ENCODE data around the gene ITGA7. TPM values are rescaled to one million over a fixed set of nuclear protein-coding genes. Genes with fewer than 3 reads are reported as not detected.

The ITGA7 gene
- polyA plus RNA-seq, 1 experiment, result 11.6 TPM

DNA sequence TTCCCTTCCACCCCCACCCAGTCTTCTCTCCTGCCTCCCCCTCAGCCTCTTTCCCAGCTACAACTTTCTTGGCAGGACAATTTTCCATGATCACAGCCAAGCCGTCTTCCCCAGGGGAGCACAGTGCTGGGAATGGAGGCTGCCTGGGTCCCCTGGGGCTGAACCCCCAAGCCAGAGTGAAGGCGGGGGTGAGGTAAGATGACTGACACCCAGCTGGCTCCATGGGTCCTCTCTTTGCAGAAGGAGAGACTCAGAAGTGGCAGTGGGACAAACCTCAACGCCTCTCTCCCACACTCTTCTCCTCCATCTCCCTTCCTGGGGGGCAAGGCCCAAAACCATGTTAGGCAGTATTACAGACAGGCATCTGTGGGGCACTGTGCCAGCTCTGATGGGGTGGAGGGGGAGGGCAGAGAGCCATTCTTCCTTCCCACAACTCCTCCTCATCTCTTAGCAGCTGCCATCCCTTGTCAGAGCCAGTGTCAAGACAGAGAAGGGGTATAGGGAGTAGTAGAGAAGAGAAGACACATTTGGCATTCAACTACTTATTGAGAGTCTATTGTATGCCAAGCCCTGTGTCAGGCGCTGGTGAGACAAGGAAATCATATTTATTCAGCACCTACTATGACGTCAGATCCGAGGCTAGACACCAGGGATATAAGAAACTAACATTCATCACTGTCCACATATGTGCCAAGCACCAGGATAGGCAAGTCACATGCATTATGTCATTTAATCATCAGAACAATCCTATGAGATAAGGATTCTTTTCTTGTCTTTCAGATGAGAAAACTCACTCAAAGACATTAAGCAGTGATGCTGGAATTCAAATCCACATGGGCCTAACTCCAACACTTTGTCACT, 3.6 kb downstream of the ITGA7 start:
- 0 out of 2 replicates have a peak, but pooled peaks cover 2% of the 10 kb centered on the region for H3K27me3 ChIP-seq (ENCODE audit: control insufficient read depth, insufficient read depth, low read length)
- H3K4me3 ChIP-seq (ENCODE audit: low read depth, low read length), result no peak overlapping the region
- TF ChIP-seq, protein P1, sequence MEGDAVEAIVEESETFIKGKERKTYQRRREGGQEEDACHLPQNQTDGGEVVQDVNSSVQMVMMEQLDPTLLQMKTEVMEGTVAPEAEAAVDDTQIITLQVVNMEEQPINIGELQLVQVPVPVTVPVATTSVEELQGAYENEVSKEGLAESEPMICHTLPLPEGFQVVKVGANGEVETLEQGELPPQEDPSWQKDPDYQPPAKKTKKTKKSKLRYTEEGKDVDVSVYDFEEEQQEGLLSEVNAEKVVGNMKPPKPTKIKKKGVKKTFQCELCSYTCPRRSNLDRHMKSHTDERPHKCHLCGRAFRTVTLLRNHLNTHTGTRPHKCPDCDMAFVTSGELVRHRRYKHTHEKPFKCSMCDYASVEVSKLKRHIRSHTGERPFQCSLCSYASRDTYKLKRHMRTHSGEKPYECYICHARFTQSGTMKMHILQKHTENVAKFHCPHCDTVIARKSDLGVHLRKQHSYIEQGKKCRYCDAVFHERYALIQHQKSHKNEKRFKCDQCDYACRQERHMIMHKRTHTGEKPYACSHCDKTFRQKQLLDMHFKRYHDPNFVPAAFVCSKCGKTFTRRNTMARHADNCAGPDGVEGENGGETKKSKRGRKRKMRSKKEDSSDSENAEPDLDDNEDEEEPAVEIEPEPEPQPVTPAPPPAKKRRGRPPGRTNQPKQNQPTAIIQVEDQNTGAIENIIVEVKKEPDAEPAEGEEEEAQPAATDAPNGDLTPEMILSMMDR (IDR thresholded peaks at IDR 0.05; ENCODE audit: insufficient read depth, low read depth, low read length), result no peak
- ChIA-PET CTCF (interaction anchor here (1.0 kb wide), 2 partner anchors 9 to 23 kb away, joined by 4 to 5 read pairs; a partner anchor contains a TSS), POLR2A (no interaction called here)
- DNase-seq (ENCODE audit: low read depth), result no peak
- no peaks in the 10 kb centered on the region for H3K36me3 ChIP-seq (ENCODE audit: control insufficient read depth, insufficient read depth, low read length)

DNA sequence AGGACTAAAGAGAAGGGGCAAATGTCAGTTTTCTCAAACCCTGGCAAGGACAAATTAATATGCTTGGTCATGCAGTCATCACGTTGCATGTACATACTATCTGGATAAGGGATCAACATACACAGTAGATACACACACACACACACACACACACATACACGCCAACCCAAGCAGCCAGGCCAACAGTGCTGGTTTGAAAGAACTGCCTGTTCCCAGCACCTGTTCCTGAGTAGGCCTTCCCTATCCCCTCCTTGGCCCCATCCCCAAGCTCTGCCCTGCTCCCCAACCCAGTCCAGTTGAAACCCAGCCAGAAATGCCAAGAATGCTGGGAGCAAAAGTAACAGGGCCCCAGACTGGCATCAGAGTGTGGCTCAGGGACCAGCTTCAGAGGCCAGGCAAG, 4.4 kb downstream of the ITGA7 start:
- CTCF ChIA-PET, result interaction anchor here (1.0 kb wide), 2 partner anchors 9 to 22 kb away, joined by 4 to 5 read pairs; a partner anchor contains a TSS
- DNase-seq (ENCODE audit: low read depth), result no peak
- no peaks in the 10 kb centered on the region for H3K27me3 ChIP-seq (ENCODE audit: control insufficient read depth, insufficient read depth, low read length)
- no peaks in the 10 kb centered on the region for H3K36me3 ChIP-seq (ENCODE audit: control insufficient read depth, insufficient read depth, low read length)
- H3K4me3 ChIP-seq (ENCODE audit: low read depth, low read length), result no peak overlapping the region
- POLR2A ChIA-PET, result no interaction called here
- TF ChIP-seq, protein P1 (IDR thresholded peaks at IDR 0.05; ENCODE audit: insufficient read depth, low read depth, low read length), result no peak

DNA sequence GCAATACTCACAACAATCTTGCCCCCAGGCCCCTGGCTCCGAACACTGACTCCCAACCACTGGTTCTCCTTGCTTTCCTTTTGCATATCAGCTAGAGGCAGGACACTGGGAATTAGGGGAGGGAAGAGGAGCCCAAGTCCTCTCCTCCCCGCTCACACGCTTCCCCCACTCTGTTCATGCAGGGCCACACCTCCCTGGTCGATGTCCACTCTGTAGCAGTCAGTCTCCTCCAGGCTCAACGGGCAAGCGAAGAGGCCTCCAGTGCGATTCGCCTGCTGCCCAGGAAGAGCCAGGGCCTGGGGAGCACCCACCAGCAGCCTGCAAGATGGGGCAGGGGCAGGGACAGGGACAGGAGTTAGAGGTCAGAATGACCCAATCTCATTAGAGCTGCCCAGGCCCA, 4.8 kb downstream of the ITGA7 start:
- CTCF ChIA-PET, result interaction anchor here (1.0 kb wide), 1 partner anchor 8 kb away, joined by 4 read pairs; no protein-coding TSS in a partner anchor
- Histone ChIP-seq H3K36me3 (ENCODE audit: control insufficient read depth, insufficient read depth, low read length) (no peaks in the 10 kb centered on the region), H3K4me3 (ENCODE audit: low read depth, low read length) (no peak overlapping the region), H3K27me3 (ENCODE audit: control insufficient read depth, insufficient read depth, low read length) (no peaks in the 10 kb centered on the region)
- DNase-seq (ENCODE audit: low read depth), result no peak
- POLR2A ChIA-PET, result no interaction called here
- TF ChIP-seq, protein P1 (IDR thresholded peaks at IDR 0.05; ENCODE audit: insufficient read depth, low read depth, low read length), result no peak

DNA sequence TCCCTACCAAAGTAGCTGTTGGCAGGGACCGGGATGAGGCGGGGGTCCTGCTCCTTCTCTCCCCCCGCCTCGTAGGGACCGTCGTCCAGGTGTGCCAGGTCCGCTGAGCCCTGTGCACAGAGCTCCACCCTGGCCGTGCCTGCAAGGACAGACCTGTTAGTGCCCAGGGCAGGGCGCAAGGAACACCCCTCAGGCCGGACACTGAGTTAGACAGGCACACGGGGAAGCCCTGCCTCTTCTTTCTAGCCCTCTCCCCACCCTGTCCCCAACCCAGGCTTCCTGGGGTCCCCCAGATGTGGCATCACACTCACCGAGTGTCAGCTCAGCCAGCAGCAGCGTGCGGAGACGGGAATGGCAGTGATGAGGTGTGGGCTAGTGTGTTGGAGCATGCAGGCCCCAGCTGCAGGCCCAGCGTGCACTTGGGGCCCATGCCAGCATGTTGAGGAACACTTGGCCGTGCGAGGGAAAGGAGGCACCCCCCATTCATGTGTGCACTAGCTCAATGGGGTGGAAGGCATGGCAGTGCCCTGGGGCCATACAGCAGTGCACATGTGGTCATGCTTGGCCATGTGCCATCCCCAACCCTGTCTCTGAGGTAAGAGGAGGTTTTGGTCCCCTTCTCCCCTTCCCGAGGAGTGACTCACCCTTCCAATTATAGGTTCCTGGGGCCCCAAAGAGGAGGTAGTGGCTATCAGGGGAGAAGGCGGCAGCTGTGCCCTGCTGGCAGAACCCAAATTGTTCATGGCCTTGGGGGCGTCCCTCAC, 7.3 kb downstream of the ITGA7 start:
- CTCF ChIA-PET, result interaction anchor here (0.7 to 1.9 kb wide), 3 partner anchors 11 to 44 kb away, joined by 3 to 5 read pairs (median 3); no protein-coding TSS in a partner anchor
- no peak for DNase-seq (ENCODE audit: low read depth)
- POLR2A ChIA-PET, result no interaction called here
- no peak overlapping the region for H3K4me3 ChIP-seq (ENCODE audit: low read depth, low read length)
- TF ChIP-seq, protein P1 (IDR thresholded peaks at IDR 0.05; ENCODE audit: insufficient read depth, low read depth, low read length), result no peak
- no peaks in the 10 kb centered on the region for H3K27me3 ChIP-seq (ENCODE audit: control insufficient read depth, insufficient read depth, low read length)
- H3K36me3 ChIP-seq (ENCODE audit: control insufficient read depth, insufficient read depth, low read length), result no peaks in the 10 kb centered on the region
